Spinal cord (tissue), 10 donors: Measurements from ENCODE around the gene SMOC1. TPM values are rescaled to one million over a fixed set of nuclear protein-coding genes. Genes with fewer than 3 reads are reported as not detected.
A peak's percentile ranks its signal among the peaks of the same experiment; 100 is the strongest.

Experiments
- DNase-seq, 6 donors: peaks; one replicate each; pipeline versions ENCODE4 v3.0.0 to v3.0.0-alpha.2; 2013 to 2015; ENCODE audit warnings: low spot score in 6 of 6, low read depth in 4 of 6
- H3K27ac ChIP-seq: one replicate; pipeline ENCODE4 v1.5.1; 2013; ENCODE audit warnings: low read depth, low read length, control low read depth
- H3K27me3 ChIP-seq: one replicate; pipeline ENCODE4 v1.6.1; 2013; ENCODE audit warnings: low read length; ENCODE audit not compliant: control insufficient read depth, insufficient read depth
- H3K36me3 ChIP-seq: one replicate; pipeline ENCODE4 v1.6.1; 2013; ENCODE audit warnings: low read length; ENCODE audit not compliant: control insufficient read depth, insufficient read depth
- H3K4me1 ChIP-seq: one replicate; pipeline ENCODE4 v1.6.1; 2013; ENCODE audit warnings: low read length; ENCODE audit not compliant: control insufficient read depth, insufficient read depth
- H3K4me3 ChIP-seq: one replicate; pipeline ENCODE4 v1.5.1; 2013; ENCODE audit warnings: low read depth, low read length, control low read depth
- H3K9me3 ChIP-seq: one replicate; pipeline ENCODE4 v1.6.1; 2013; ENCODE audit warnings: low read length; ENCODE audit not compliant: control insufficient read depth, insufficient read depth
- WGBS: methylation state at CpG from one replicate; pipeline ENCODE4 v1.1.5; 2013; ENCODE audit warnings: missing lambda C conversion rate; ENCODE audit not compliant: insufficient coverage; 5-methylcytosine and 5-hydroxymethylcytosine counted together
- polyA plus RNA-seq, 2 donors: library from polyadenylated mRNA; unstranded; fragments of 120-200 nt; gene quantifications; one replicate each; pipeline ENCODE4 v1.2.1, GENCODE V29; 2013; ENCODE audit not compliant: insufficient read length in 2 of 2
- total RNA-seq, 2 donors: library from RNA; depleted of rRNA in 1 of 2; stranded (reverse); fragments of 120-200 nt in 1 of 2; fragments of >200 nt in 1 of 2; gene quantifications; one replicate each; pipeline versions ENCODE4 v1.2.3 to v1.2.4, GENCODE V29; 2013 to 2014
- donor health status: healthy.

SMOC1 gene
- total and polyA plus RNA-seq, 4 donors: 52.2 to 189 (median 111) TPM

GRCh38 chr14:69992564-69992963 lies 113.3 kb downstream of the SMOC1 start:
- peaks cover 18% of the 10 kb centered on the region for H3K4me1 ChIP-seq
- no peaks in the 10 kb centered on the region for H3K9me3 ChIP-seq
- no peaks in the 10 kb centered on the region for H3K27me3 ChIP-seq
- H3K27ac ChIP-seq: no peak overlapping the region
- no peaks in the 10 kb centered on the region for H3K36me3 ChIP-seq
- peak in 1 of 6 donors; percentile 41 for DNase-seq
- no peak overlapping the region for H3K4me3 ChIP-seq
- WGBS: 54% methylated on average over 3 of the region's 3 CpGs

- Histone ChIP-seq H3K27me3 (no peaks in the 10 kb centered on the region), H3K4me1 (peaks cover 14% of the 10 kb centered on the region), H3K36me3 (no peaks in the 10 kb centered on the region), H3K9me3 (no peaks in the 10 kb centered on the region), H3K4me3 (no peak overlapping the region), H3K27ac (no peak overlapping the region)
- DNase-seq: no peak
- WGBS: 100% methylated on average over 2 of the region's 2 CpGs
These were observed 114.1 kb downstream of the SMOC1 start for GRCh38 chr14:69993326-69993725.

- no peaks in the 10 kb centered on the region for H3K27me3 ChIP-seq
- H3K36me3 ChIP-seq: peaks cover under 1% of the 10 kb centered on the region
- H3K9me3 ChIP-seq: no peaks in the 10 kb centered on the region
- no peak overlapping the region for H3K27ac ChIP-seq
- no peak for DNase-seq
- peaks cover 15% of the 10 kb centered on the region for H3K4me1 ChIP-seq
- WGBS: no CpG with 5 or more reads among the region's 4 CpGs
- no peak overlapping the region for H3K4me3 ChIP-seq
These were observed 114.8 kb downstream of the SMOC1 start for GRCh38 chr14:69994002-69994401.

GRCh38 chr14:69996216-69996615 lies 117.0 kb downstream of the SMOC1 start:
- WGBS: no CpG with 5 or more reads among the region's 1 CpG

GRCh38 chr14:69997849-69998248 lies 118.6 kb downstream of the SMOC1 start:
- WGBS: 86% methylated on average over 4 of the region's 5 CpGs
- no peaks in the 10 kb centered on the region for H3K27me3 ChIP-seq

More at GRCh38 chr14:69996216-69996615, 117.0 kb downstream of the SMOC1 start:
- no peaks in the 10 kb centered on the region for H3K27me3 ChIP-seq
- H3K4me1 ChIP-seq: peaks cover 6% of the 10 kb centered on the region
- no peak overlapping the region for H3K27ac ChIP-seq
- H3K4me3 ChIP-seq: no peak overlapping the region
- no peaks in the 10 kb centered on the region for H3K9me3 ChIP-seq
- no peak for DNase-seq
- H3K36me3 ChIP-seq: peaks cover 5% of the 10 kb centered on the region

GRCh38 chr14:69999261-69999674 lies 120.1 kb downstream of the SMOC1 start:
- no peak for DNase-seq
- WGBS: 27% methylated on average over 5 of the region's 10 CpGs
- no peaks in the 10 kb centered on the region for H3K9me3 ChIP-seq
- H3K27me3 ChIP-seq: no peaks in the 10 kb centered on the region
- H3K27ac ChIP-seq: no peak overlapping the region
- H3K4me3 ChIP-seq: no peak overlapping the region
- peaks cover 5% of the 10 kb centered on the region for H3K36me3 ChIP-seq
- peaks cover 6% of the 10 kb centered on the region for H3K4me1 ChIP-seq

More at GRCh38 chr14:69997849-69998248, 118.6 kb downstream of the SMOC1 start:
- Histone ChIP-seq H3K36me3 (peaks cover 5% of the 10 kb centered on the region), H3K9me3 (no peaks in the 10 kb centered on the region), H3K4me3 (no peak overlapping the region), H3K27ac (no peak overlapping the region), H3K4me1 (peaks cover 6% of the 10 kb centered on the region)
- DNase-seq: no peak

GRCh38 chr14:70000601-70001000 lies 121.4 kb downstream of the SMOC1 start:
- Histone ChIP-seq H3K27me3 (no peaks in the 10 kb centered on the region), H3K27ac (no peak overlapping the region), H3K9me3 (no peaks in the 10 kb centered on the region), H3K4me3 (no peak overlapping the region), H3K36me3 (peaks cover 5% of the 10 kb centered on the region), H3K4me1 (peaks cover 6% of the 10 kb centered on the region)
- DNase-seq: no peak
- 100% methylated on average over 2 of the region's 7 CpGs for WGBS

- Histone ChIP-seq H3K27ac (no peak overlapping the region), H3K4me3 (no peak overlapping the region), H3K4me1 (peaks cover 6% of the 10 kb centered on the region), H3K36me3 (peaks cover 5% of the 10 kb centered on the region), H3K9me3 (no peaks in the 10 kb centered on the region), H3K27me3 (no peaks in the 10 kb centered on the region)
- WGBS: 91% methylated on average over 3 of the region's 6 CpGs
- peak in 1 of 6 donors; percentile 11 for DNase-seq
These were observed 123.6 kb downstream of the SMOC1 start for GRCh38 chr14:70002589-70003346.

- no peaks in the 10 kb centered on the region for H3K9me3 ChIP-seq
- WGBS: 94% methylated on average over 2 of the region's 2 CpGs
- no peak for DNase-seq
- H3K36me3 ChIP-seq: no peaks in the 10 kb centered on the region
- H3K27ac ChIP-seq: no peak overlapping the region
- no peak overlapping the region for H3K4me3 ChIP-seq
- H3K27me3 ChIP-seq: no peaks in the 10 kb centered on the region
- peaks cover 9% of the 10 kb centered on the region for H3K4me1 ChIP-seq
These were observed 125.6 kb downstream of the SMOC1 start for GRCh38 chr14:70004791-70005190.

- no peaks in the 10 kb centered on the region for H3K27me3 ChIP-seq
- WGBS: 95% methylated on average over 4 of the region's 5 CpGs
These were observed 126.1 kb downstream of the SMOC1 start for GRCh38 chr14:70005281-70005805.

More at GRCh38 chr14:70005281-70005805, 126.1 kb downstream of the SMOC1 start:
- Histone ChIP-seq H3K4me1 (peaks cover 14% of the 10 kb centered on the region), H3K27ac (no peak overlapping the region), H3K36me3 (no peaks in the 10 kb centered on the region), H3K9me3 (no peaks in the 10 kb centered on the region), H3K4me3 (no peak overlapping the region)
- DNase-seq: no peak
